Esophagus squamous epithelium (tissue), 5 donors: ENCODE data around the gene PDE9A. TPM values are rescaled to one million over a fixed set of nuclear protein-coding genes. Genes with fewer than 3 reads are reported as not detected.

Experiments used
- DNase-seq: peaks from one replicate; lab custom pipeline; 2025; lab: John Stamatoyannopoulos, UW
- H3K27ac ChIP-seq, 4 donors: fragments of 200-600 bp; sonication (generic); one replicate each; pipeline ENCODE4 v1.5.1; 2016 to 2019; ENCODE audit warnings: mild to moderate bottlenecking in 1 of 4
- H3K27me3 ChIP-seq, 4 donors: fragments of 200-600 bp; sonication (generic); 1 replicate in 3 of 4; 2 replicates in 1 of 4; pipeline versions ENCODE4 v1.5.1 to v1.6.0; 2017 to 2021; ENCODE audit warnings: antibody characterized with exemption in 1 of 4
- H3K36me3 ChIP-seq, 3 donors: fragments of 200-600 bp; sonication (generic); one replicate each; pipeline ENCODE4 v1.5.1; 2016 to 2019
- H3K4me1 ChIP-seq, 3 donors: fragments of 200-600 bp; sonication (generic); one replicate each; pipeline ENCODE4 v1.5.1; 2017 to 2019
- H3K4me3 ChIP-seq, 4 donors: fragments of 200-600 bp; sonication (generic); 1 replicate in 3 of 4; 2 replicates in 1 of 4; pipeline ENCODE4 v1.5.1; 2016 to 2019; ENCODE audit warnings: mild to moderate bottlenecking in 2 of 4, moderate library complexity in 1 of 4
- H3K9me3 ChIP-seq, 3 donors: fragments of 200-600 bp; sonication (generic); one replicate each; pipeline ENCODE4 v1.5.1; 2016 to 2019
- CTCF ChIP-seq, 6 experiments: fragments of 450-650 bp in 4 of 6; fragments of 200-600 bp in 2 of 6; sonication (generic) in 2 of 6; IDR thresholded peaks; one replicate each; pipeline ENCODE4 v1.5.1; 2016 to 2019; ENCODE audit warnings: antibody characterized with exemption in 6 of 6, mild to moderate bottlenecking in 4 of 6, moderate library complexity in 4 of 6
- POLR2A ChIP-seq, 4 donors: fragments of 450-650 bp; IDR thresholded peaks; one replicate each; pipeline ENCODE4 v1.6.1; 2017; ENCODE audit warnings: antibody characterized with exemption in 4 of 4, mild to moderate bottlenecking in 4 of 4, moderate library complexity in 3 of 4
- WGBS, 2 donors: methylation state at CpG; one replicate each; pipeline ENCODE4 v1.1.5; 2018; 5-methylcytosine and 5-hydroxymethylcytosine counted together
- intact Hi-C: fragments of 100-400 bp; cut with DNase I; formaldehyde crosslinking; loops from one replicate; pipeline ENCODE4 v1.15.0; 2022
- total RNA-seq, 4 donors: library from RNA; depleted of rRNA; stranded (reverse); fragments of >200 nt; gene quantifications; one replicate each; pipeline ENCODE4 v1.1.0, GENCODE V29; 2016
- donor health status: DM: yes; HTN: yes; CAD: no.

The PDE9A gene
- total RNA-seq, 4 donors from 2014 or later = 0.61 to 2.9 (median 1.8) TPM

- 9 to 21% methylated on average over 7 to 9 of the region's 24 CpGs for WGBS, 2 donors
- intact Hi-C loops = no loop called here
- DNase-seq = no peak
- H3K4me3 ChIP-seq = peak overlapping the region; percentile 8 to 81 (median 58)
- no peaks in the 10 kb centered on the region for H3K9me3 ChIP-seq
- no peaks in the 10 kb centered on the region for H3K36me3 ChIP-seq
- TF ChIP-seq POLR2A (IDR thresholded peaks at IDR 0.05) = no peak
- TF ChIP-seq CTCF (IDR thresholded peaks at IDR 0.05) = peak in 4 of 6 experiments; percentile 20 to 46 (median 38)
- peak overlapping the region in 3 of 4 donors; percentile 76 to 80 (median 79) for H3K27ac ChIP-seq
- peaks cover 2 to 66% (median 7%) of the 10 kb centered on the region in 4 donors for H3K27me3 ChIP-seq
- H3K4me1 ChIP-seq = peaks cover 9 to 46% (median 34%) of the 10 kb centered on the region in 3 donors
Measured at GRCh38 chr21:42652527-42653230, 742 bp upstream of the PDE9A start.

- H3K9me3 ChIP-seq = no peaks in the 10 kb centered on the region
- H3K27me3 ChIP-seq = peaks cover 2 to 82% (median 7%) of the 10 kb centered on the region in 4 donors
- no peak for DNase-seq
- H3K36me3 ChIP-seq = no peaks in the 10 kb centered on the region
- intact Hi-C loops = no loop called here
- H3K27ac ChIP-seq = peak overlapping the region in 3 of 4 donors; percentile 45 to 80 (median 79)
- peaks cover 9 to 46% (median 34%) of the 10 kb centered on the region in 3 donors for H3K4me1 ChIP-seq
- H3K4me3 ChIP-seq = peak overlapping the region; percentile 31 to 81 (median 58)
- TF ChIP-seq CTCF (IDR thresholded peaks at IDR 0.05) (no peak), POLR2A (IDR thresholded peaks at IDR 0.05) (no peak)
- 18% methylated on average over 7 of the region's 45 CpGs; no CpG with 5 or more reads in 1 of the 2 donors for WGBS, 2 donors
Measured at GRCh38 chr21:42654179-42654912, 925 bp downstream of the PDE9A start.

DNA sequence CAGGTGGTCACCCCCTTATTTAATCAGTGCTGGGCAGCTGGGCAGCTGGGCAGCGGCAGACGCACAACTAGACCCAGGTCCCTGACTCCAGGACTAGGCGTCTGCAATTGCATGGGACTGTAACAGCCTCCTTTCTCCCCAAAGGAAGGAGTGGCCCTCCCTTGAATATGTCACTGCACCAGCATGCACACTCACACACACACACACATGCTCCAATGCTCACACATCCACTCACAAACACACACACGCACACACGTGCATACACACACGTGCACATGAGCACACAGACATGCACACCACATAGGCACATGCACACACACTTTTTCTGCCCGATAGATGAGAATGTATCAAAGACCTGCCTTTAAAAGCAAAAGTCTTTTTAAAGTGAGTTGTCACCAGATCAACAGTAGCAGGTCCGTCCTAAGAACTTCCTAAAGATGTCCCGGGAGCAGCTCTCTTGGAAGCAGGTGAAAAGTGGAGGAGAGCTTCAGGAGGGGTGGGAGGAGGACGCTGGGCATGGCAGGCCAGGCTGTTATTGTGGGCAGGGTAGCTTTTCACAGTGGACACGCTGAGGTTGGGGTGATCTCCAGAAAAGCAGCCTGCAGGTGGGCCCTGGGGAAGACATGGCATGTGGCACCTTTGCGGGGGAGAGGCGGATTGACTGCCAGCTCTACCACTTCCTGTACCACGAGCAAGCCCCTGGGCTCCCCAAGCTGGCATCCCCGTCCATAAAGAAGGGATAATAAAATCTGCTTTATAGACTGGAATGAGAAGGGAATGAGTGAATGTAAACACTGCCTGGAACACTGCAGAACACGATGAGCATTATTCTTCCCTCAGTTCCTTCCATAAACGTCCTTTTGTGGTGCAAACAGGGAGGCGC is 1.7 kb downstream of the PDE9A start:
- peak overlapping the region; percentile 31 to 81 (median 58) for H3K4me3 ChIP-seq
- no peaks in the 10 kb centered on the region for H3K9me3 ChIP-seq
- WGBS, 2 donors = 52 to 58% methylated on average over 14 to 17 of the region's 18 CpGs
- no peak for TF ChIP-seq POLR2A (IDR thresholded peaks at IDR 0.05)
- H3K27ac ChIP-seq = no peak overlapping the region
- no peaks in the 10 kb centered on the region for H3K36me3 ChIP-seq
- intact Hi-C loops = no loop called here
- H3K27me3 ChIP-seq = peaks cover 2 to 82% (median 7%) of the 10 kb centered on the region in 4 donors
- H3K4me1 ChIP-seq = peaks cover 9 to 46% (median 34%) of the 10 kb centered on the region in 3 donors
- no peak for DNase-seq

DNA sequence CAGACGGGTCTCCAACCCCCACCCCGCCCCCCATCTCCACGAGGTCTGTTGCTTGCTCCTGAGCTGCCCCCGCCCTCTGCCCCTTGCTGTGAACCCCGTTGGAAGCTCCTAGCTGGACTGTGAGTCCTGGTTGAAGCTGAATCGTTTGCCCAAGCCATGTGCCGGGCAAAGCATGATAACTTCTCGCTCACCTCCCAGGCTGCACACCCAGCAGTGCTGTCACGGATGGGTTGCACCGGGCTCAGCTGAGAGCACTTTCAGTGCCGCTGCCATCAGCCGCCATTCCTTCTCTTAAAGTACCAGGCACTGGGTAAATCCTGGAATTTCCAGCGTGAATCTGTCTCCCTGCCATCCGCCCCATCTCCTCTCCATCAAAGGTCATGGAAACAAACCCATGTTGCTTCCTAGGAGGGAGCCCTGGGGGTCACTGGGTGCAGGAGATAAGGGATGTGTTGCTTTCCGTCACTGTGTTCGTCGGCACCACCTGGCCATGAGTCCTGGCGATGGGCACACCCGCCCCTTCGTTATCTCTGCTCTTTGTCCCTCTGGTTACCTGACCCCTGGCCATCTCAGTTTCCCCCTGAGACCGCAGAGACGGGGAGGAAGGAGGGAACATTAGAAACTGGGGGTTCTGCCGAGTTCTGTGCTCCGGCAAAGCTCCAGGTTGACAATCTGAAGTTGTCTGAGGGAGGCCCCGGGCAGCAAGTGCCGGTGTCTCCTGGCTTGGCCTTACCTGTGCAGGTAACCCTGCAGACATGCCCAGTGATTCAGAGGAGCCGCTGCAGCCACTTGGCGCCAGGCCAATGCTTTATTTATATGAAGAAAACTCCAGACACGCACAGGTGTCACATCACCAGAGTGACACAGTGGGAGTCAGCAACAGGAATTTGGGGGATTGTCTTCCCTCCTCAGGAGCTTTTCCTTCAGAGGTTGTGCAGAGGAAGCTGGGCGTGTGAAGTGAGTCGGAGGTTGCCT is 2.7 kb downstream of the PDE9A start:
- no peak overlapping the region for H3K27ac ChIP-seq
- no peaks in the 10 kb centered on the region for H3K9me3 ChIP-seq
- no peak overlapping the region for H3K4me3 ChIP-seq
- intact Hi-C loops = no loop called here
- WGBS, 2 donors = 56 to 63% methylated on average over 9 to 16 of the region's 31 CpGs
- TF ChIP-seq CTCF (IDR thresholded peaks at IDR 0.05) (no peak), POLR2A (IDR thresholded peaks at IDR 0.05) (no peak)
- no peak for DNase-seq
- H3K36me3 ChIP-seq = no peaks in the 10 kb centered on the region
- peaks cover 9 to 46% (median 34%) of the 10 kb centered on the region in 3 donors for H3K4me1 ChIP-seq
- H3K27me3 ChIP-seq = peaks cover 2 to 80% (median 7%) of the 10 kb centered on the region in 4 donors
